Peyer's patch (tissue), 4 donors: ENCODE measurements around the gene WWOX.

Source experiments
- CTCF ChIP-seq, 6 experiments: fragments of 450-650 bp in 4 of 6; fragments of 200-600 bp in 2 of 6; sonication (generic) in 1 of 6; IDR thresholded peaks; one replicate each; pipeline ENCODE4 v1.5.1; 2017 to 2019; ENCODE audit warnings: antibody characterized with exemption in 6 of 6, mild to moderate bottlenecking in 3 of 6, moderate library complexity in 1 of 6
- POLR2A ChIP-seq, 2 donors: fragments of 450-650 bp; IDR thresholded peaks; one replicate each; pipeline ENCODE4 v1.5.1; 2017; ENCODE audit warnings: antibody characterized with exemption in 2 of 2, mild to moderate bottlenecking in 2 of 2, moderate library complexity in 2 of 2

GRCh38 chr16:78140818-78141466 is 41.5 kb downstream of the WWOX start:
- no peak for TF ChIP-seq POLR2A (IDR thresholded peaks at IDR 0.05)
- no peak for TF ChIP-seq CTCF (IDR thresholded peaks at IDR 0.05)
